CD14-positive monocyte (primary cell): ENCODE data around the gene SPN. TPM values are rescaled to one million over a fixed set of nuclear protein-coding genes. Genes with fewer than 3 reads are reported as not detected.
"Not testable (repeated sequence)": the region's sequence is repeated elsewhere in the genome, so short reads cannot be mapped to it uniquely, and the experiment has no call there.

Source experiments
- DNase-seq, 3 donors: peaks; one replicate each; pipeline ENCODE4 v3.0.0-alpha.2; 2011 to 2022
- H2AFZ ChIP-seq: 2 replicates; pipeline ENCODE4 v1.6.0; 2012; ENCODE audit warnings: mild to moderate bottlenecking, low read depth, low read length, inconsistent platforms; ENCODE audit not compliant: insufficient read depth, poor library complexity, severe bottlenecking
- H3K27ac ChIP-seq, 2 donors: 1 replicate in 1 of 2; 2 replicates in 1 of 2; pipeline ENCODE4 v1.5.1; 2012 to 2013; ENCODE audit warnings: low read length in 2 of 2, control low read depth in 1 of 2, inconsistent platforms in 1 of 2, low read depth in 1 of 2, mild to moderate bottlenecking in 1 of 2
- H3K27me3 ChIP-seq, 2 donors: one replicate each; pipeline versions ENCODE4 v1.6.0 to v1.6.1; 2011 to 2013; ENCODE audit warnings: low read length in 2 of 2; ENCODE audit not compliant: control insufficient read depth in 2 of 2, insufficient read depth in 2 of 2
- H3K36me3 ChIP-seq, 2 donors: replicated peaks in 1 of 2; 1 replicate in 1 of 2; 2 replicates in 1 of 2; pipeline versions ENCODE4 v1.5.1 to v1.6.1; 2012 to 2013; ENCODE audit warnings: low read length in 2 of 2, control low read depth in 1 of 2, inconsistent platforms in 1 of 2, mild to moderate bottlenecking in 1 of 2; ENCODE audit not compliant: insufficient read depth in 2 of 2, control insufficient read depth in 1 of 2
- H3K4me1 ChIP-seq, 2 donors: 1 replicate in 1 of 2; 2 replicates in 1 of 2; pipeline versions ENCODE4 v1.5.1 to v1.6.1; 2012 to 2013; ENCODE audit warnings: low read length in 2 of 2, control low read depth in 1 of 2, inconsistent platforms in 1 of 2, mild to moderate bottlenecking in 1 of 2, moderate library complexity in 1 of 2; ENCODE audit not compliant: insufficient read depth in 2 of 2, control insufficient read depth in 1 of 2
- H3K4me2 ChIP-seq: replicated peaks from 2 replicates; pipeline ENCODE3; 2012; ENCODE audit warnings: low read length, moderate library complexity, mild to moderate bottlenecking; ENCODE audit not compliant: poor library complexity, severe bottlenecking; ENCODE audit errors: extremely low read depth
- H3K4me3 ChIP-seq, 3 experiments: fragments of 200-600 bp in 1 of 3; sonication (generic) in 1 of 3; replicated peaks in 1 of 3; 1 replicate in 2 of 3; 2 replicates in 1 of 3; pipeline ENCODE4 v1.5.1; 2011 to 2013; ENCODE audit warnings: low read length in 3 of 3, mild to moderate bottlenecking in 3 of 3, control low read depth in 2 of 3, low read depth in 2 of 3, inconsistent platforms in 1 of 3, moderate library complexity in 1 of 3
- H3K79me2 ChIP-seq: 2 replicates; pipeline ENCODE4 v1.6.0; 2012; ENCODE audit warnings: mild to moderate bottlenecking, control low read depth, inconsistent platforms, low read length, moderate library complexity; ENCODE audit not compliant: insufficient read depth
- H3K9ac ChIP-seq: 2 replicates; pipeline ENCODE4 v1.6.0; 2017; ENCODE audit warnings: low read length, mild to moderate bottlenecking; ENCODE audit not compliant: insufficient read depth, poor library complexity, severe bottlenecking
- H3K9me3 ChIP-seq, 2 donors: replicated peaks in 1 of 2; 1 replicate in 1 of 2; 2 replicates in 1 of 2; pipeline versions ENCODE4 v1.5.1 to v1.6.1; 2012 to 2013; ENCODE audit warnings: low read length in 2 of 2, control low read depth in 1 of 2; ENCODE audit not compliant: control insufficient read depth in 1 of 2, insufficient read depth in 1 of 2
- H4K20me1 ChIP-seq: 2 replicates; pipeline ENCODE4 v1.6.0; 2012; ENCODE audit warnings: mild to moderate bottlenecking, low read length, control low read depth, moderate library complexity; ENCODE audit not compliant: insufficient read depth
- H3K27ac Mint-ChIP-seq, 7 donors: one replicate each; pipeline ENCODE4 v1.8.0; 2020; ENCODE audit warnings: mild to moderate bottlenecking in 7 of 7, mixed read lengths in 7 of 7, moderate library complexity in 6 of 7, inconsistent platforms in 2 of 7
- H3K27me3 Mint-ChIP-seq, 3 donors: one replicate each; pipeline ENCODE4 v1.8.0; 2021 to 2022; ENCODE audit warnings: low read depth in 3 of 3, mild to moderate bottlenecking in 3 of 3, mixed read lengths in 3 of 3, moderate library complexity in 3 of 3, inconsistent platforms in 1 of 3
- H3K36me3 Mint-ChIP-seq, 2 donors: one replicate each; pipeline ENCODE4 v1.8.0; 2020; ENCODE audit warnings: mixed read lengths in 2 of 2, inconsistent platforms in 1 of 2, mild to moderate bottlenecking in 1 of 2
- H3K4me1 Mint-ChIP-seq: one replicate; pipeline ENCODE4 v1.8.0; 2020; ENCODE audit warnings: mild to moderate bottlenecking, mixed read lengths
- H3K4me3 Mint-ChIP-seq, 2 donors: one replicate each; pipeline ENCODE4 v1.8.0; 2020; ENCODE audit warnings: mild to moderate bottlenecking in 2 of 2, mixed read lengths in 2 of 2, moderate library complexity in 1 of 2
- H3K9me3 Mint-ChIP-seq, 7 donors: one replicate each; pipeline ENCODE4 v1.8.0; 2020 to 2022; ENCODE audit warnings: mixed read lengths in 7 of 7, mild to moderate bottlenecking in 6 of 7, moderate library complexity in 6 of 7, inconsistent platforms in 2 of 7
- CTCF ChIP-seq: fragments of 200-600 bp; IDR thresholded peaks from one replicate; pipeline ENCODE4 v1.8.0; 2022; ENCODE audit warnings: antibody characterized with exemption, mild to moderate bottlenecking
- WGBS: methylation state at CpG from one replicate; pipeline ENCODE4 v1.1.5; 2013; ENCODE audit warnings: missing lambda C conversion rate; ENCODE audit not compliant: insufficient coverage; 5-methylcytosine and 5-hydroxymethylcytosine counted together
- intact Hi-C, 2 donors: fragments of 100-400 bp; cut with micrococcal nuclease; formaldehyde crosslinking; loops; one replicate each; pipeline versions ENCODE4 v1.15.0 to v1.15.1; 2023
- polyA plus RNA-seq, 3 donors: library from polyadenylated mRNA; depleted of rRNA in 1 of 3; unstranded in 2 of 3; stranded (reverse) in 1 of 3; fragments of 300-500 nt in 2 of 3; fragments of >200 nt in 1 of 3; fragmentation: Illumina TruSeq in 2 of 3; gene quantifications; 1 replicate in 2 of 3; 2 replicates in 1 of 3; pipeline ENCODE4 v1.2.3, GENCODE V29; 2012 to 2021

SPN gene
- polyA plus RNA-seq, 3 donors = 42.4 to 71.0 (median 46.6) TPM

DNA sequence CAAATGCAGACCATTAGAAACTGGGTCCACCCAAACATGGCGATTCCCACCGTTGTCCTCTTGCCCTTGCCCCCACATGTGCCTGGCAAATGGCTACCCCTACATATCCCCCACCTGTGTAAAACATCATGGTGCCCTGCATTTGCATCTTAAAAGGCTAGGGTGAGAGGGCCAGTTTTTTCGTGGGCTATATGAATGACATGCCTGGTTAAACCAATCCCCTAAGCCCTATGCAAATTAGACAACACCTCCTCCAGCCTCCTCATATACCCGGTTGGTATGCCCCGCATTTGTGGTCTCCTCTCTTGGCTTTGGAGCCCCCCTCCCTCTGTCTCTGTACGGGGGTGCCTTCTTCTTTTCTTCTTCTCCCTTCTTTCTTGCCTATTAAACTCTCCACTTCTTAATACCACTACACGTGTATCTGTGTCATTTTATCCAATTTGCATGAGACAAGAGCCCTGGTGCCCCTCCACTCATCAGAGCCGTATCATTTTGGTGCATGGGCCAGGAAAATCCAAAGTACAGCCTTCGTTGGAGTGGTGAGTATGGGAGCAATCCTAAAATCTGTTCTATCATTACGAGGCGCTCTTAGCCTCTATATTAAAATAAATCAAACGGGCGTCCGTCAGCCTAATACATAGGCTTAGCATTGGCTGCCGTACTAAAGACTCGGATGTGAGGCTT lies 46.0 kb downstream of the SPN start:
- no peak overlapping the region for H3K4me3 Mint-ChIP-seq
- H3K27ac ChIP-seq = no peak overlapping the region

DNA sequence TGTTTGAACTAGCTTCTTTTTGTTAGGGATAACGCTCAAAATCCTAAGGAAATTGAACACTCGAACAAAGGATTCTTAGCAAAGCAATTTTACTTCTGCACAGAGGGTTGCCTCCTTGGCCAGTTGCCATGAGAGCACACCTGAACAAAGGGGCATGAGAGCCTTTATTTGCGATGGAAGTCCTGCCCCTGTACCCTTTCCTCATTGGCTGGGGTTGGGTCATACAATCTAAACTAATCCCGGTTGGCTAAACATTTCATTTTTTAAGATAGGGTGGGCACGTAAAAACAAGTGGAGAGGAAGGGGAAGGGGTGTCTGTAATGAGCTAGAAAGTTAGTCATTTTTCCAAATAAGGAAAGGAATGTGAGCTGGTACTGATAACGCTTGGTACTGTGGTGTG lies 46.6 kb downstream of the SPN start:
- H3K4me2 ChIP-seq, H3K79me2 ChIP-seq, H3K4me3 Mint-ChIP-seq: not testable (repeated sequence)

More for the DNA sequence above, 46.0 kb downstream of the SPN start:
- Histone ChIP-seq H3K9ac (no peak overlapping the region), H4K20me1 (no peaks in the 10 kb centered on the region), H2AFZ (no peak overlapping the region), H3K4me1 (peaks cover 22 to 30% of the 10 kb centered on the region in 2 donors), H3K9me3 (no peaks in the 10 kb centered on the region), H3K27me3 (no peaks in the 10 kb centered on the region), H3K4me2 (no peak overlapping the region), H3K79me2 (no peaks in the 10 kb centered on the region), H3K36me3 (no peaks in the 10 kb centered on the region), H3K4me3 (no peak overlapping the region)
- Mint-ChIP-seq H3K36me3 (no peaks in the 10 kb centered on the region), H3K9me3 (peaks cover 0 to 3% (median 0%) of the 10 kb centered on the region in 7 donors), H3K27me3 (peaks cover 3 to 6% (median 5%) of the 10 kb centered on the region in 3 donors), H3K27ac (no peak overlapping the region), H3K4me1 (peaks cover 26% of the 10 kb centered on the region)
- DNase-seq = no peak
- 62% methylated on average over 4 of the region's 16 CpGs for WGBS
- intact Hi-C loops = no loop called here
- no peak for TF ChIP-seq CTCF

More for the DNA sequence above, 46.6 kb downstream of the SPN start:
- H3K27me3 ChIP-seq, H3K27me3 Mint-ChIP-seq, H3K36me3 Mint-ChIP-seq, H3K4me3 ChIP-seq, H3K9me3 Mint-ChIP-seq, DNase-seq, H2AFZ ChIP-seq, H4K20me1 ChIP-seq, H3K9ac ChIP-seq, H3K9me3 ChIP-seq, H3K36me3 ChIP-seq, H3K27ac ChIP-seq: not testable (repeated sequence)
- H3K4me1 ChIP-seq = peaks cover 22 to 30% of the 10 kb centered on the region in 2 donors
- Mint-ChIP-seq H3K4me1 (peaks cover 26% of the 10 kb centered on the region), H3K27ac (peak overlapping the region in 1 of 7 donors; percentile 15)
- intact Hi-C loops = loop anchor here (5.0 to 10.0 kb wide), 2 partner anchors 38 to 55 kb away; partner anchors contain the start of gene C16orf54 (in 1 of the 2)
- 58% methylated on average over 3 of the region's 6 CpGs for WGBS
